ENCODE measurements around the gene ATP5IF1.

The ATP5IF1 gene

DNA sequence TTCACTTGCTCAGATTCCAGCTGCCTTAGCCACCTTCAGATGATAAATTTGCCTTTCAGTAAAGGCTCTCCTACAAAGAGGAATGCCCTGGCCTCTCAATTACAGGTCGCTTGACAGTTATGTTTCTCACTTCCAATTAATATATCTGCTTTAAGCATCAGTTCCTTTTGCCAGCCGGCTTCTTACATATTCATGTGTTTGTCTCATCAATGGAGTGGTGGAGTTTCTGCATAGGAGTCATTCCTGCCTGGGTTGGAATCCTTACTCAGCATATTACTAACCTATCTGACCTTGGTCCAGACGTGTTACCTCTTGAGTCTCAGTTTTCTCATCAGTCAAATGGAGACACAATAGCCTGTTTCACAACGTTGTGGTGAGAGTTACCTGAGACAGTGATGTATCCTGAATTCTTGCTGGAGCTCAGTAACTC lies 14.0 kb downstream of the ATP5IF1 start:
- no peak overlapping the region for H3K4me3 ChIP-seq (ENCODE audit: low read depth, low read length)
- no peak overlapping the region for H2AFZ ChIP-seq (ENCODE audit: low read length, unreplicated experiment)
- H3K27ac ChIP-seq (ENCODE audit: low read depth, low read length): no peak overlapping the region; the same call in 1 of the 2 replicates

DNA sequence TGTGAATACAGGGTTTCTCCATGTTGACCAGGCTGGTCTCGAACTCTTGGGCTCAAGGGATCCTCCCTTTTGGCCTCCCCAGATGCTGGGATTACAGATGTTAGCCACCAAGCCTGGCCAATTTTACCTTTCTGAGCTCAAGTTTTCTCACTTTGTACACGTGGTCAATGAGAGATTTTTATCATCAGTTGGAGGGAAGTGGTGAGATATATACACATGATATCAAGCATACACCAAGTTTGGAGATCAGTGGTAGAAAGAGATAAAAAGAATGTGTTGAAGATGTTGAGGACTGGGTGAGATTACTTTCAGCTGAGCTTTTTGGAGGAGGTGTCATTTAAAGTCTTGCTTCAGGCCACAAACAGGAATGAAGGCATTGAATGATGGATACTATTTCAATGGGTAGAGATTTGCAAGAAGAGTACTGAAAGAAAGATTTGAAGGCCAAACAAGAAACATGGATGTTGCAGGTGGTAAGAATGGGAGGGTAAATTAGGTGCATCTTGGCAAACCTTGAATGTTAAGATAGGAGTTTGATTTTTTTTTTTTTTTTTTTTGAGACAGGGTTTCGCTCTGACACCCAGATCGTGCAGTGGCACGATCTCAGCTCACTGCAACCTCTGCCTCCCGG lies 20.4 kb downstream of the ATP5IF1 start:
- Histone ChIP-seq H3K36me3 (ENCODE audit: insufficient read depth, low read length) (no peaks in the 10 kb centered on the region), H3K4me3 (ENCODE audit: low read depth, low read length) (no peak overlapping the region), H3K79me2 (ENCODE audit: control insufficient read depth, insufficient read depth, low read length, unreplicated experiment) (peaks cover 16% of the 10 kb centered on the region), H3K4me1 (ENCODE audit: control insufficient read depth, insufficient read depth, low read length, unreplicated experiment) (peaks cover 14% of the 10 kb centered on the region), H3K27ac (ENCODE audit: low read depth, low read length) (no peak overlapping the region), H2AFZ (ENCODE audit: low read length, unreplicated experiment) (no peak overlapping the region), H3K27me3 (ENCODE audit: insufficient read depth, low read length) (no peaks in the 10 kb centered on the region)

More for the DNA sequence above, 14.0 kb downstream of the ATP5IF1 start:
- Histone ChIP-seq H3K27me3 (ENCODE audit: insufficient read depth, low read length) (no peaks in the 10 kb centered on the region), H3K79me2 (ENCODE audit: control insufficient read depth, insufficient read depth, low read length, unreplicated experiment) (no peaks in the 10 kb centered on the region), H3K4me1 (ENCODE audit: control insufficient read depth, insufficient read depth, low read length, unreplicated experiment) (peaks cover 29% of the 10 kb centered on the region), H3K36me3 (ENCODE audit: insufficient read depth, low read length) (no peaks in the 10 kb centered on the region)

DNA sequence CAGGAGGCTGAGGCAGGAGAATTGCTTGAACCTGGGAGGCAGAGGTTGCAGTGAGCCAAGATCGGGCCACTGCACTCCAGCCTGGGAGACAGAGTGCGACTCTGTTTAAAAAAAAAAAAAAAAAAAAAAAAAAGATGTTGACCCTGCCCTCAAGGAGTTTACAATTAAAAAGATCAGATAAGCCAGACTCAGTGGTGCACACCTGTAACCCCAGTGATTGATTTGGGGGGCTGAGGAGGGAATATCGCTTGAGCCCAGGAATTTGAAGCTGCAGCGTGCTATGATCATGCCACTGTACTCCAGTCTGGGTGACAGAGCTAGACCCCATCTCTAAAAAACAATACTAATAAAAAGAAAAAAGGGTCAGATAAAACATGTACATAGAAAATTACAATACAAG lies 21.8 kb downstream of the ATP5IF1 start:
- H3K4me1 ChIP-seq (ENCODE audit: control insufficient read depth, insufficient read depth, low read length, unreplicated experiment): peaks cover 20% of the 10 kb centered on the region
- no peak overlapping the region for H3K4me3 ChIP-seq (ENCODE audit: low read depth, low read length)
- no peak overlapping the region for H3K27ac ChIP-seq (ENCODE audit: low read depth, low read length)
- no peak overlapping the region for H2AFZ ChIP-seq (ENCODE audit: low read length, unreplicated experiment)
- peaks cover 28% of the 10 kb centered on the region for H3K79me2 ChIP-seq (ENCODE audit: control insufficient read depth, insufficient read depth, low read length, unreplicated experiment)
- H3K27me3 ChIP-seq (ENCODE audit: insufficient read depth, low read length): no peaks in the 10 kb centered on the region
- no peaks in the 10 kb centered on the region for H3K36me3 ChIP-seq (ENCODE audit: insufficient read depth, low read length)

DNA sequence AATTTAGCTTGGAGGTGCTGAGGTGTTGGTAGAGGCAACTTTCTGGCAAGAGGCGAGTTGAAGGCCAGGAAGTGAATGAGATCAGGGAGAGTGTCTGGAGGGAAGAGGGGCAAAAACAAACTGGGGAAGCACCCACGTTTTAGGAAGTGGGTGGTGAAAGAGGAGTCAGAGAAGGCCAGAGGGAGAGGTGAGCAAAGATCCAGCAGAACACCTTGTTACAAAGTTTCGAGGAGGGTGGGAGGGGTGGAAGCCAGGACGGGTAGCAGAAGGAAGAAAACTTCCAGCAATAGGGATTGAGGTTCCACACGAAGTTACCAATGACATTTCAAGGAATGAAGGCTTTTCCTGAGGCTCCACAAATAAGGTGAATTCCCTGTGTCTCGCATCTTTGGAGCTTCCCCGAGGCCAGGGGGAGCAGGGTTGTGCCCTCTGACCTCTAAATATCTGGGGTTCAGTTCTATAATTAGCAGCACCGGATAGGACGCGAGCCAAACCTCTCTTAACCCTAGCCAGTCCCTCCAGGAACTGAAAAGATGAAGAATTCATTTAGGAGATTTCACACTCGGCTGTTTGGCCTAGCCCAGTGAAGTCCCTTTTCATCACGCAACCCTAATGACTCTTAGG lies 22.8 kb downstream of the ATP5IF1 start:
- H3K4me3 ChIP-seq (ENCODE audit: low read depth, low read length): peak overlapping the region; percentile 15; the same call in 1 of the 2 replicates
- H3K27ac ChIP-seq (ENCODE audit: low read depth, low read length): peak overlapping the region; percentile 67

DNA sequence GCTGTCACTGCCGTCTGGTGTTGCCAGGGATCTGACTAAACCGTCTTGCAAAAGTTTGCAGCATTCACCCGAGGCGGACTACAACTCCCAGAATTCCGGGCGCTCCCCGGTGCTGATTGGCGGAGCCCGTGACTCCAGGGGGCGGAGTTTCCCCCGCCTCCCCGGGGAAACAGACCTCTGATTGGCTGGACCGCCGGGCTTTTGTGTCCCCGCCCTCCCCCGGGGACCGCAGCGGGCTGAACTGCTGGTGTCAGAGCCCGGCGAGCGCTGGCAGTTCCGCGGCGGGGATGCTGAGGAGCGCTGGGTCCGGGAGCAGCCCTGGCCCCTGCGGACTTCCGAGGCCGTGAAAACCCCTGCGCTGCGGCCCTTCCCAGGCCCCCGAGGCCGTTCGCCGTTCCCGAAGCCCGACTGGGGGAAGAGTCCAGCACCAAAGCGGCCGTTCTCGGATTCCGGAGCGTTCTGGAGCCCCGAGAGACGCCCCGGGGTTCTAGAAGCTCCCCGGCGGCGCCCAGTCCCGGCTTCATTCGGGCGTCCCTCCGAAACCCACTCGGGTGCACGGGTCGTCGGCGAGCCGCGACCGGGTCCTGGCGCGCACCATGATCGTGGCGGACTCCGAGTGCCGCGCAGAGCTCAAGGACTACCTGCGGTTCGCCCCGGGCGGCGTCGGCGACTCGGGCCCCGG lies 23.5 kb downstream of the ATP5IF1 start, which contains the start of gene SESN2:
Gene SESN2 (plus strand): TSS at position 267 of the 682 bp plus-strand sequence. CDS start 330 bp downstream, at position 597.
- Histone ChIP-seq H3K4me3 (ENCODE audit: low read depth, low read length) (peak within 1 kb of the TSS; percentile 94), H3K36me3 (ENCODE audit: insufficient read depth, low read length) (no peaks in the 10 kb centered on the region), H3K27me3 (ENCODE audit: insufficient read depth, low read length) (no peaks in the 10 kb centered on the region), H3K79me2 (ENCODE audit: control insufficient read depth, insufficient read depth, low read length, unreplicated experiment) (peaks cover 40% of the 10 kb centered on the region), H2AFZ (ENCODE audit: low read length, unreplicated experiment) (peak within 1 kb of the TSS; percentile 69), H3K4me1 (ENCODE audit: control insufficient read depth, insufficient read depth, low read length, unreplicated experiment) (peaks cover 20% of the 10 kb centered on the region), H3K27ac (ENCODE audit: low read depth, low read length) (peak within 1 kb of the TSS; percentile 67)

More for the DNA sequence above, 22.8 kb downstream of the ATP5IF1 start:
- H3K36me3 ChIP-seq (ENCODE audit: insufficient read depth, low read length): no peaks in the 10 kb centered on the region
- H2AFZ ChIP-seq (ENCODE audit: low read length, unreplicated experiment): peak overlapping the region; percentile 50
- H3K27me3 ChIP-seq (ENCODE audit: insufficient read depth, low read length): no peaks in the 10 kb centered on the region
- H3K4me1 ChIP-seq (ENCODE audit: control insufficient read depth, insufficient read depth, low read length, unreplicated experiment): peaks cover 20% of the 10 kb centered on the region
- H3K79me2 ChIP-seq (ENCODE audit: control insufficient read depth, insufficient read depth, low read length, unreplicated experiment): peaks cover 38% of the 10 kb centered on the region

DNA sequence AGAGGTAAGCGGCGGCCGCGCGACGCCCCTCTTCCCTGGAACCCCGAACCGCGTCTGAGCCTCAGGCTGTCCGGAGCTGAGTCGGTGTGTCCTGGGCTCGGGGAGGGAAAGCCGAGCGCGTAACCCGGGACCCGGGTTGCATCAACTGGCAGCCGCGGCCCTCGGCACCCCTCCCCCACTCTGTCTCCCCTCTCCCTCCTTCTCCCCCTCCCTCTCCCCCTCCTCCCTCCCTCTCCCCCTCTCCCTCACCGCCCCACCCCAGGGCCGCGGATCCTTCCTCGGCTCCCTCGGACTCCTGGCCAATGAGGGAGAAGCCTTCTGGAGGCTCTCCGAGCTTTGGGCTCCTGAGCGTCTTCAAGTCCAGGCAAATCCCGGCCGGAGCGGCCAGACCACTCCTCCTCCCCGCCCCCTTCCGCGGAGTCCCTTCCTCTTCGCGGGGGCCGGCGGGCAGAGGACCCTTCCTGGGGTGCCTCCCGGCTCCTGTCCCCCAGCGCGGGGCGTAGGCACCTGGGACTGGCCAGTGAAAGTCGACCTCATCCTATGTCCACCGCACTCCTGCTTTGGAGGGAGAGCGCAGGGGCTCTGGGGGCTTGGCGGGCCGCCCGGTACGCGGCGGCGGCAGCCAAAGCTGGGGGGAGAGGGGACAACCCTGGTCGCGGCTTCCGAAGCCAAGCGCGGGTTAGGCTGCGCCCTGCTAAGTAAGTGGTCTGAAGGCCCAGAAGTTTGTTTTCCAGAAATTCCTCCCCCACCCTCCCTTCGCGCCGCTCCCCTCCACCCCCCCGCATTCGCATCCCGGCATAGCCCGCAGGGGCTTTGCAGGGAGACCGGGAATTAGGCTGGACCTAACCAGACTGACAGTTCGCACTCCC lies 24.2 kb downstream of the ATP5IF1 start:
- Histone ChIP-seq H3K27me3 (ENCODE audit: insufficient read depth, low read length) (no peaks in the 10 kb centered on the region), H2AFZ (ENCODE audit: low read length, unreplicated experiment) (peak overlapping the region; percentile 69), H3K27ac (ENCODE audit: low read depth, low read length) (peak overlapping the region; percentile 41; the same call in 1 of the 2 replicates), H3K79me2 (ENCODE audit: control insufficient read depth, insufficient read depth, low read length, unreplicated experiment) (peaks cover 47% of the 10 kb centered on the region), H3K4me1 (ENCODE audit: control insufficient read depth, insufficient read depth, low read length, unreplicated experiment) (peaks cover 20% of the 10 kb centered on the region), H3K36me3 (ENCODE audit: insufficient read depth, low read length) (no peaks in the 10 kb centered on the region), H3K4me3 (ENCODE audit: low read depth, low read length) (peak overlapping the region; percentile 94)

DNA sequence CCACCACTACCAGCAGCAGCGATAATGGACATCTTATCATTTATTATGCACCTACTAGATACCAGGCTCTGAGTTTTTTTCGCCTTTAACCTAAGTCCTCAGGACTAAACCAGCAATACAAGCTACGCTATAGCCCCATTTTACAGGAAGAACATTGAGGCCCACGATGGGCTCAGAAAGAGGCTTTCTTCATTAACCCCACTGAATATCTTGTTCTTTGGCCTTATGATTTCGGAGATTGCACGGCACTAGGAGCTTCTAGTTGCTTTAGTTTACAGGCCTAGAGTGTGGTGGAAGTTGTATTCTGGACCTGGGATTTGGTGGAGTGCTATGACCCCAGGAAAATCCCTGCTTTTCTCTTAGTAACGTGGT lies 24.9 kb downstream of the ATP5IF1 start:
- H3K4me1 ChIP-seq (ENCODE audit: control insufficient read depth, insufficient read depth, low read length, unreplicated experiment): peaks cover 20% of the 10 kb centered on the region
- H3K4me3 ChIP-seq (ENCODE audit: low read depth, low read length): peak overlapping the region; percentile 94
- no peak overlapping the region for H3K27ac ChIP-seq (ENCODE audit: low read depth, low read length)
- H3K27me3 ChIP-seq (ENCODE audit: insufficient read depth, low read length): no peaks in the 10 kb centered on the region
- peak overlapping the region; percentile 69 for H2AFZ ChIP-seq (ENCODE audit: low read length, unreplicated experiment)
- H3K36me3 ChIP-seq (ENCODE audit: insufficient read depth, low read length): no peaks in the 10 kb centered on the region
- peaks cover 50% of the 10 kb centered on the region for H3K79me2 ChIP-seq (ENCODE audit: control insufficient read depth, insufficient read depth, low read length, unreplicated experiment)

DNA sequence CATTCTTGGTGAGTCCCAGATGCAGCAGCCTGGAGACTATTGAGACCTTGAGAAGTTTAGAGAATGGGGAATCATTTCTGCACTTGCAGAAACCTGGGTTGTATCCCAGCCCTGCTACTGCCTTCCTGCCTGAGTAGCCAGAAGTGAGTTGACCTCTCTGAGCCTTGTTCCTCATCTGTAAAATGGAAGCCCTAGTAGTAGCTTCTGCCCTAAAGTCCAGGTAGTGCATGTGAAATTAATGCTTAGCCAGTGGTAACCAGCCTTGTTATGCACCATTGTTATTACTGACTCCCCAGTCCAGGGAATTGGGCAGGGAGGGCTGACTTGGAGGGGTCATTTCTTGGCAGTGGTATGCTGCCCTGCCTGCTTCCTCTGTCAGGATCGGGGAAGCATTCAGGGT lies 29.0 kb downstream of the ATP5IF1 start:
- H3K27ac ChIP-seq (ENCODE audit: low read depth, low read length): no peak overlapping the region
- H3K36me3 ChIP-seq (ENCODE audit: insufficient read depth, low read length): no peaks in the 10 kb centered on the region
- H2AFZ ChIP-seq (ENCODE audit: low read length, unreplicated experiment): no peak overlapping the region
- peaks cover 72% of the 10 kb centered on the region for H3K79me2 ChIP-seq (ENCODE audit: control insufficient read depth, insufficient read depth, low read length, unreplicated experiment)
- no peaks in the 10 kb centered on the region for H3K27me3 ChIP-seq (ENCODE audit: insufficient read depth, low read length)
- peaks cover 12% of the 10 kb centered on the region for H3K4me1 ChIP-seq (ENCODE audit: control insufficient read depth, insufficient read depth, low read length, unreplicated experiment)
- H3K4me3 ChIP-seq (ENCODE audit: low read depth, low read length): no peak overlapping the region

DNA sequence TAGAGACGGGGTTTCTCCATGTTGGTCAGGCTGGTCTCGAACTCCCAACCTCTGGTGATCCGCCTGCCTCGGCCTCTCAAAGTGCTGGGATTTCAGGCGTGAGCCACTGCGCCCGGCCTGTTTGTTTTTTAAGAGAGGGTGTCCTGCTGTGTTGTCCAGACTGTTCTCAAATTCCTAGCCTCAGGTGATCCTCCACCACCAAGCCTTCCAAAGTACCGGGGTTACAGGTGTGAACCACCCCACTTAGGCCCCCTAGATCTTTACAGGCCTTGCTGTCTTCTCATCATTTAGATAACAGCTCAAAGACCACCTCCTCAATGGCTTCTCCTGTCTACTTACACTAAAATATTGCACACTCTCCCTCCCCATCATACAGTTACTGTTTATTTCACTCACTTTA lies 29.7 kb downstream of the ATP5IF1 start:
- no peak overlapping the region for H3K27ac ChIP-seq (ENCODE audit: low read depth, low read length)

DNA sequence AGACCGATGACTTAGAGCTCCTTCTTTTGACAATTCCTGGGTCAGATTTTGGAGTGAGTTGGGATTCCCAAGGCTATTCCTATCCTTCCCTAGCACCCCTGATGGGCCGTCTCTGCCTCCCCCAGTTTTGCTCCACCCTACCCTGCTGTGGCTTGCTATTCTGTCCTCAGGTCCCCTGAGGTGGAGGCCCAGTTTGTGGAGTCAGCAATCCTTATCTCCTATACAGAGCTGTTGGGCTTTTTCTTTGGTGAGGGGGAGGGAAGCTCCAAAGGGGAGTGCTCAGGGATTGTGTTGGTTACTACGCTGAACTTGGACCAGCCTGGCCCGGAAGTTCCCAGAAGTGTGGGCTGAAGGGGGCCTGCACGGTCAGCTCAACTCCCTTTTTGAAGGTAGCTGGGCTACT lies 31.0 kb downstream of the ATP5IF1 start:
- Histone ChIP-seq H3K4me1 (ENCODE audit: control insufficient read depth, insufficient read depth, low read length, unreplicated experiment) (peaks cover 3% of the 10 kb centered on the region), H3K27ac (ENCODE audit: low read depth, low read length) (no peak overlapping the region), H3K27me3 (ENCODE audit: insufficient read depth, low read length) (no peaks in the 10 kb centered on the region), H2AFZ (ENCODE audit: low read length, unreplicated experiment) (no peak overlapping the region), H3K4me3 (ENCODE audit: low read depth, low read length) (no peak overlapping the region), H3K36me3 (ENCODE audit: insufficient read depth, low read length) (no peaks in the 10 kb centered on the region), H3K79me2 (ENCODE audit: control insufficient read depth, insufficient read depth, low read length, unreplicated experiment) (peaks cover 54% of the 10 kb centered on the region)

More for the DNA sequence above, 29.7 kb downstream of the ATP5IF1 start:
- Histone ChIP-seq H3K36me3 (ENCODE audit: insufficient read depth, low read length) (no peaks in the 10 kb centered on the region), H3K27me3 (ENCODE audit: insufficient read depth, low read length) (no peaks in the 10 kb centered on the region), H3K4me3 (ENCODE audit: low read depth, low read length) (no peak overlapping the region), H3K4me1 (ENCODE audit: control insufficient read depth, insufficient read depth, low read length, unreplicated experiment) (peaks cover 12% of the 10 kb centered on the region), H2AFZ (ENCODE audit: low read length, unreplicated experiment) (no peak overlapping the region), H3K79me2 (ENCODE audit: control insufficient read depth, insufficient read depth, low read length, unreplicated experiment) (peaks cover 66% of the 10 kb centered on the region)

All from ACC112 (cell line).